GF-D8 (cell line): ENCODE measurements around the gene LIN7C.

Experiments
- DNase-seq: peaks from one replicate; lab custom pipeline; 2025; lab: John Stamatoyannopoulos, UW

Gene LIN7C

GRCh38 chr11:27509908-27510307 is 3.3 kb upstream of the LIN7C start:
- DNase-seq, result no peak

GRCh38 chr11:27507557-27508322 is 1.2 kb upstream of the LIN7C start:
- no peak for DNase-seq

GRCh38 chr11:27505781-27506180 is 788 bp downstream of the LIN7C start:
- DNase-seq, result no peak

GRCh38 chr11:27504205-27504604 is 2.4 kb downstream of the LIN7C start:
- DNase-seq, result no peak

- DNase-seq, result no peak
Measured at GRCh38 chr11:27501100-27501499, 5.5 kb downstream of the LIN7C start.

GRCh38 chr11:27497911-27498310 is 8.7 kb downstream of the LIN7C start:
- DNase-seq, result no peak

GRCh38 chr11:27497284-27497866 is 9.2 kb downstream of the LIN7C start:
- DNase-seq, result no peak

GRCh38 chr11:27496461-27496860 is 10.1 kb downstream of the LIN7C start:
- no peak for DNase-seq

- no peak for DNase-seq
Measured at GRCh38 chr11:27495710-27496300, 10.8 kb downstream of the LIN7C start.

- DNase-seq, result no peak
Measured at GRCh38 chr11:27489092-27489491, 17.5 kb downstream of the LIN7C start.

GRCh38 chr11:27487706-27488105 is 18.9 kb downstream of the LIN7C start:
- DNase-seq, result no peak

GRCh38 chr11:27485930-27486773 is 20.4 kb downstream of the LIN7C start:
- DNase-seq, result no peak

GRCh38 chr11:27482793-27483192 is 23.8 kb downstream of the LIN7C start:
- DNase-seq, result no peak

GRCh38 chr11:27481992-27482391 is 24.6 kb downstream of the LIN7C start:
- DNase-seq, result no peak

- no peak for DNase-seq
Measured at GRCh38 chr11:27477831-27478230, 28.7 kb downstream of the LIN7C start.

GRCh38 chr11:27477243-27477642 is 29.3 kb downstream of the LIN7C start:
- no peak for DNase-seq

- no peak for DNase-seq
Measured at GRCh38 chr11:27475622-27476021, 30.9 kb downstream of the LIN7C start.

GRCh38 chr11:27473017-27473406 is 33.6 kb downstream of the LIN7C start:
- DNase-seq, result no peak

- peak; percentile 66 for DNase-seq
Measured at GRCh38 chr11:27472398-27473016, 34.1 kb downstream of the LIN7C start, which contains the start of gene LGR4. Gene LGR4 (minus strand): TSS chr11:27472790. CDS start chr11:27472302, 488 bp downstream.

- DNase-seq, result peak; percentile 6
Measured at GRCh38 chr11:27471589-27472397, 34.8 kb downstream of the LIN7C start.
